Stimulated activated naive CD4-positive, alpha-beta T cell (primary cell): Measurements from ENCODE around the gene MDP1.
"Not testable (repeated sequence)": the region's sequence is repeated elsewhere in the genome, so short reads cannot be mapped to it uniquely, and the experiment has no call there.

Experiments
- DNase-seq, 6 experiments: peaks; one replicate each; lab custom pipeline; 2025; lab: John Stamatoyannopoulos, UW

MDP1 gene

GRCh38 chr14:24231263-24232120, 15.6 kb upstream of the MDP1 start:
- peak in 1 of 6 experiments; percentile 2 for DNase-seq

GRCh38 chr14:24228902-24229301, 13.0 kb upstream of the MDP1 start:
- no peak for DNase-seq

GRCh38 chr14:24226473-24226872, 10.6 kb upstream of the MDP1 start:
- no peak for DNase-seq

GRCh38 chr14:24224618-24225071, 8.8 kb upstream of the MDP1 start:
- DNase-seq = no peak

- not testable (repeated sequence) for DNase-seq
These were observed 7.1 kb upstream of the MDP1 start for GRCh38 chr14:24222987-24223386.

DNA sequence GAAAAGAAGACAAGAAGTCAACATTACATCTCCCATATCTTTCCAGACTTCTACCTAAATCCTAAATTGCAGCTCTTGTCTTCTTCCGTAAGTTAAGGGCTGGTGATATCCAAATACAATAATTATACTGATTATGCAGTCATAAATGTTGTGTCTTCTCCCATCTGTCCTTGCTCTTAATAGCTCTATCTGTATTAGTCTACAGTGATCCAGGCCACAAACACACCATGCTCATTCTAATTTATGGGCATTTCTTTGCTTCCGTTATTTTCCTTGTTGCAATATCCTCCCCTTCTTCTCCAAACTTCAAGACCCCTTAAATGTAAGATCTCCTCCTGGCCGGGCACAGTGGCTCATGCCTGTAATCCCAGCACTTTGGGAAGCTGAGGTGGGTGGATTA, 3.7 kb upstream of the MDP1 start:
- DNase-seq = no peak

GRCh38 chr14:24219080-24219479, 3.2 kb upstream of the MDP1 start:
- DNase-seq = no peak

GRCh38 chr14:24216876-24217275, 1.0 kb upstream of the MDP1 start:
- not testable (repeated sequence) for DNase-seq

DNA sequence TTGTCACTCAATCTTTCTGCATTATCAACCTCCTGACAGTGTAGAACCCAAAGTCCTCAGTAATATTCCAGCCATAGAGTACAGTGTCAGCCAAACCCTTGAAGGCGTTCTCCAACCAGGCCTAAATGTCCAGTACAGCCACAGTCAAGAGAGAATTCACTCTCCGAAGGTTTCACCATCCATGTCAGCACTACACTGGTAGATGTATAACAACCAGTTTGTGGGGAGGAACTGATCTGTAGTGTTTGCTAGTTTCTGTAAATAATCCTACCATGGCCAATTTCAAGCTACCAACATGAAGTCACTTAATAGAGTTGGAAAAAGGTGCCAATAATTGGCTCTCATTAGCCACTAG, 456 bp upstream of the MDP1 start:
- no peak for DNase-seq

GRCh38 chr14:24213866-24214662, 1.8 kb downstream of the MDP1 start:
- DNase-seq = no peak

DNA sequence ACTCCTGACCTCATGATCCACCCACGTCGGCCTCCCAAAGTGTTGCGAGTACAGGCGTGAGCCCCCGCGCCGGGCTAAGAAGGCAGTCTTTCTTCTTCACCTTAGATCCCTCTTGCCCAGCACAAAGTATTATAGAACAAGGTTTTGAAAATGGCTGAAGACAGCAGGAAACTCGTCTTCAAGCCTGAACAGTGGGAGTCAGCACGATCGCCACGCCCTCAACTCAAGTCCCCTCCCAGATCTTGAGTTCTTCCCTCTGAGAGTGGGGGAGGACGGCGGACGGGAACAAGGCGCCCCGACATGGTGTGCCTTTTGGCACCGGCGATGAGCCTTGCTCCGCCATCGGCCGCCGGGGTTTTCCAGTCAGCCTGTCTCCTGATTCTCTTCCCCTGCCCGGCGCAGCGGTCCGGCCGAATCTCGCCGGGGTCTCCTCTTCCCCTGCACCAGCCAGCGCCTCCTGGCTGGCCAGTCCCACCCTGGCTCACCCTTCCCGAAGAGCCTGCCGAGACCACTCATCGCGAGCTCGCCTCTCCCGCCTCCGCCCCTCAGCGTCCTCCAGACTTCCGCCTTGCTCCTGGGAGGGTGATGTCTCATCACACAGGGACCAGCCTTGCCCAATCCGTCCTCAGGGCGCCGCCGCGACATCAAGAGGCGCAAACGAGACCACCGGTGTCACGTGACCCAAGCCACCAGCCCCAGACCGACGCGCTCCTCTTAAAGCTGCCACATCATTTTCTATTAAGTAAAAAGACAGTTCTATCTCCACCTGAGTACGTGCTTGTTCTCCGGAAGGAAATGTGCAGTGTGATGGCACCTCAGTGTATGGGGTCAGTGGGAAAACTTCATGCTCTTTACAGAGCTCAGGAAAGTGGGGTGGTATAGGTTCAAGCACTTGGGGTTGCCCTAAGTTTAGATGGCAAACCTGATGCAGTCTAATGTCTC, 2.7 kb downstream of the MDP1 start, which contains the start of gene CHMP4A:
TSS of gene CHMP4A (minus strand) at position 565 of the 942 bp plus-strand sequence. CDS start at position 516, 49 bp downstream.
- DNase-seq = peak; percentile 88 to 93 (median 92)

DNA sequence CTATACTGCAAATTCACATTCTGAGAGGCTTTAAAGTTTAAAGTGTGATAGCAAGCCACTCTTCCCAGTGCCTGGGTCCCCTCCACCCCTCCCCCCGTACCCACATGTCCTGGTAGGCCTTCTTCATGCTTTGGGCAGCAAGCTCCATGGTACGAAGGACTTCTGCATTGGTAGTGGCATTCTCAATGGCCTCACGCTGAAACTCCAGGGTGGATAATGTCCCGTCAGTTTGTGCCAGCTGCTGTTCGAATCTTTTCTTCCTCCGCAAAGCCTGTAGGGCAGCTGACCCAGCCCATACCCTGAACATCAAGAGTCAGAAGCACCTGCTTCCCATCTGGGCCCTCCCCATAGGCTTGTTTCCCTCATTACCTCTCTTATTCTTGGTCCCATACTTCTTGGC, 4.6 kb downstream of the MDP1 start:
- no peak for DNase-seq

GRCh38 chr14:24207625-24208024, 8.2 kb downstream of the MDP1 start:
- no peak for DNase-seq

- DNase-seq = no peak
These were observed 8.7 kb downstream of the MDP1 start for GRCh38 chr14:24207104-24207551.

DNA sequence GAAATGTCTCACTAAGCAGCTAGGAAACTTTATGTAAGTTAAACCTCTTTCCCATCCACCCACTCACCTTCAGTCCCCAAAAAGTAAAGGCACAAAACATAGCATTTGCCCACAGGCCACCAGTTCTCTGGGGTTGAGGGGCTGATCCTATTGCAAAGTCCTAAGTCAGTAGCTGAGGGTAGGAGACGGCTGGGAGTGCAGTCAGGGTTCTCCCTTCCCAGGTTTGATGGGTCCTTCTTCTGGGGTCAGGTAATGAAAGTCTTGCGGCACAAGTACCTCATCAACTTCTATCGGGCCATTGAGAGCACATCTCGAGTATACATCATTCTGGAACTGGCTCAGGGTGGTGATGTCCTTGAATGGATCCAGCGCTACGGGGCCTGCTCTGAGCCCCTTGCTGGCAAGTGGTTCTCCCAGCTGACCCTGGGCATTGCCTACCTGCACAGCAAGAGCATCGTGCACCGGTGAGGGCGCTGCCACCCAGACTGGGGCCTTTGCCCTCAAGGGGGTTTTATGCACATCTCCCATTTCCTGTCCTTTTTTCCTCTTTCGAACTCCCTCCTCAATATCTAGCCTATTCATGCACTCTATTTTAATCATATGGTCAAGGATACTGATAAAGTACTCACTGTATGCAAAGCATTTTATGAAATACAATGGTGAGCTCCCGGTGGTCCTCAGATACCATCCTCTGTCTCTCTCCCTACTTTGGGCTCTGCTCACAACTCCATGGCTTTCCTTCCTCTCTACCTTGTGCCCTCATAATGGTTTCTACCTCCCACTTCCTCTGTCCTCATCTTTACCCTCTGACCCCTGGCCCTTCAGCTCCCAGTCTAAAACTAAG, 9.4 kb downstream of the MDP1 start:
- DNase-seq = no peak

- no peak for DNase-seq
These were observed 11.4 kb downstream of the MDP1 start for GRCh38 chr14:24204163-24205146.

DNA sequence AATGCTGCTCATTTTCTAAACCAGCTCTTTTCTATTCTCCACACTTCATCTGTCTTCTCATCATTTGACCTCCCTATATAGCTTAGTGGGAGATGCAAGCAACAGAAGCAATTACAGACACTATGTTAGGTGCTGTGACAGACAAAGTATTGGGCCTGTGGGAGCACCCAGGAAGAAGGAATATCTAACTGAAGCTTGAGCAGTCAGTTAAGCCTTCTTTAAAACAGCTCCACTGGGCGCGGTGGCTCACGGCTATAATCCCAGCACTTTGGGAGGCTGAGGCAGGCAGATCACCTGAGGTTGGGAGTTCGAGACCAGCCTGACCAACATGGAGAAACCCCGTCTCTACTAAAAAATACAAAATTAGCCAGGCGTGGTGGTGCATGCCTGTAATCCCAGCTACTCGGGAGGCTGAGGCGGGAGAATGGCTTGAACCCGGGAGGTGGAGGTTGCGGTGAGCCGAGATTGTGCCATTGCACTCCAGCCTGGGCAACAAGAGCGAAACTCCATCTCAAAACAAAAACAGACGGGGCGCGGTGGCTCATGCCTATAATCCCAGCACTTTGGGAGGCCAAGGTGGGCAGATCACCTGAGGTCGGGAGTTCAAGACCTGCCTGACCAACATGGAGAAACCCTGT, 12.5 kb downstream of the MDP1 start:
- not testable (repeated sequence) for DNase-seq

DNA sequence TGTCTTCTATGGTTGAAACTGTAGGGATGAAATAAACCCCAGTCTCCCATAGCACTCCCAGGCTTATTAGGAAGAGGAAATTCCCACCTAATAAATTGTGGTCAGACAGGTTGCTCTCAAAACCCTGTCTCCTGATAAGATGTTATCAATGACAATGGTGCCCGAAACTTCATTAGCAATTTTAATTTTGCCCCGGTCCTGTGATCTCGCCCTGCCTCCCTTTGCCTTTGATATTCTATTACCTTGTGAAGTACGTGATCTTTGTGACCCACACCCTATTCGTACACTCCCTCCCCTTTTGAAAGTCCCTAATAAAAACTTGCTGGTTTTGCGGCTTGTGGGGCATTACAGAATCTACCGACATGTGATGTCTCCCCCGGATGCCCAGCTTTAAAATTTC, 13.3 kb downstream of the MDP1 start:
- DNase-seq = not testable (repeated sequence)
